GM12892 (cell line): ENCODE measurements around the gene CTNND2.

Experiments used
- POLR2A ChIP-seq: IDR thresholded peaks from 2 replicates; pipeline ENCODE4 v1.6.1; 2011; ENCODE audit warnings: low read depth, low read length, control low read depth
- POLR2AphosphoS5 ChIP-seq: IDR thresholded peaks from 2 replicates; pipeline ENCODE4 v1.6.1; 2011; ENCODE audit warnings: low read depth, low read length, control low read depth

GRCh38 chr5:11563822-11564221 lies 340.4 kb downstream of the CTNND2 start:
- no peak for TF ChIP-seq POLR2AphosphoS5
- TF ChIP-seq POLR2A, result no peak
